Amniotic epithelial cell (primary cell): ENCODE data around the gene AURKB.

Experiments
- DNase-seq: peaks from one replicate; pipeline ENCODE4 v3.0.0-alpha.2; 2010; ENCODE audit warnings: low read depth

The AURKB gene

DNA sequence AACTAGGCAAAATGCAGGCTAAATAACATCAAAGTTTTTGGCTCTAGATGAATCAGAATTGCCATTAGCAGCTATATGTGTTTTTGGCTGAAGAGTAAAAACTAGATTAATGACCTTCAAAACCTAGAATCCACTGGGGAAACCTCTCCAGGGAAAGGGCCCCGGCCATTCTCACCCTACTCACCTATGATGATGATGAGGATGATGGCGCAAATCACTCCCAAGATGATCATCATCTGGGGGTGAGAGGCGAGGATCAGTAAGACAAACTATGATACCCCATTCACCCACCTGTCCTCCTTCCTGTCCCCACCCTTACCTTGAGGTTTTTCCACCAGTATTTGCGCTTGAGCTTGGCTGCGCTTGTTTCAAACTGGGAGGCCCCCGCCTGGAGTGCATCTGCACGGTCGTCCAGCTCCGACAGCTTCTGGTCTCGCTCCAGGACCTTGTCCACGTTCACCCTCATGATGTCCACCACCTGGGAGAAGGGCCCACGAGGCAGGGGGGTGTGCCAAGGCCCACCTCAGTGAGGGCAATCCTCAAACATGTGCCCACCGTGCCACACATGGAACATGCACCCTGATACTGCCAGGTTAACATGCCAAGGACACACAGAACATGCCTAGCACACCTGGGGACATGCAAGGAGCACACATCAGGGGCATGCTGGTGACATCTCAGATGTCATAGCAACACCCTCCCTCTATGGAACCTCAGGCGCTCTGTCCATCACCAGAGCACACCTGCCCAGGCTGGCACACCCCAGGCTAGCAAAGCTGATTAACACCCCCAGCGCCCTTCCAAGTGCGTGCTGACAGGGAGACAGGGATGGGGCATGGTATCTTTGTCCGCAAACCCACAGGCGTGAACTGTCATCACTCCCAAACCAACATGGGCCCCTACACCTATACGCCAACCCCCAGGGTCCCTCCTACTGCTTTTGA is 48.8 kb downstream of the AURKB start:
- no peak for DNase-seq

DNA sequence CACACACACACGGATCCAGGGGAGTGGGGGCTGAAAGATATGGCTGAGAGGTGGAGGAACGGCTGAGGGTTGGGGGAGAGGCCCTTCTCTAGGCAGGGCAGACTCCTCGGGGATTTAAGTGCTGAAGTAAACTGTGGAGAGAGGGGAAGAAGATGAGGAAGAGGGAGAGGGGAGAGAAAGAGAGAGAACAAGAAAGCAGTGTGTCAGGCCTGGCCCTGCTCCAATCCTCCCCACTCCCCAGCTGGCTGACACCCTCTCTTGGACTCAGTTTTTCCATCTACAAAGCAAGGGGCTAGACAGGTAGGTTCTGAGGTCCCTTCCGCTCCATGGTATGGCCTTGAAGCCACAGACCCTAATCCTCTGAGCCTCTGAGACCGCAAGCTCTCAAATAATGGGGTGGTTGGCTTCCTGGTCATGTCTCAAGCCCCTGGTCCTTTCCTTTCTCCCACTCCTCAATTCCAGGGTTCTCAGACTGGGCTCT is 49.6 kb downstream of the AURKB start:
- no peak for DNase-seq

DNA sequence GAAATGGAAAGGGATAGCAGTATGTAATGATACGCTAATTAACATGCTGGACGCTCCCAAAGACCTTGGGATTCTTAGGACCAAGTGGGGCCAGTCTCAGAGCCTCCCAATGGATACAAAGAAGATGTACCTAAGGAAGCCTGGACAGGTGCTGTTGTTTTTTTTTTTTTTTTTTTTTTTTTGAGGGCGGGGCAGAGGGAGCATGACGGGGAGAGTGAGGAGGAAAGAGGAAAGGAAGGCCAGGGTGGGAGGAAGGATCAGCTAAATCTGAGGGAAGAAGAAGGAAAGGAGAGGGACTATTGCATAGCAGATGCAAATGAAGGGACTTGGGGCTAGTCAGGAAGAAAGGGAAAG is 50.2 kb downstream of the AURKB start:
- DNase-seq: no peak

DNA sequence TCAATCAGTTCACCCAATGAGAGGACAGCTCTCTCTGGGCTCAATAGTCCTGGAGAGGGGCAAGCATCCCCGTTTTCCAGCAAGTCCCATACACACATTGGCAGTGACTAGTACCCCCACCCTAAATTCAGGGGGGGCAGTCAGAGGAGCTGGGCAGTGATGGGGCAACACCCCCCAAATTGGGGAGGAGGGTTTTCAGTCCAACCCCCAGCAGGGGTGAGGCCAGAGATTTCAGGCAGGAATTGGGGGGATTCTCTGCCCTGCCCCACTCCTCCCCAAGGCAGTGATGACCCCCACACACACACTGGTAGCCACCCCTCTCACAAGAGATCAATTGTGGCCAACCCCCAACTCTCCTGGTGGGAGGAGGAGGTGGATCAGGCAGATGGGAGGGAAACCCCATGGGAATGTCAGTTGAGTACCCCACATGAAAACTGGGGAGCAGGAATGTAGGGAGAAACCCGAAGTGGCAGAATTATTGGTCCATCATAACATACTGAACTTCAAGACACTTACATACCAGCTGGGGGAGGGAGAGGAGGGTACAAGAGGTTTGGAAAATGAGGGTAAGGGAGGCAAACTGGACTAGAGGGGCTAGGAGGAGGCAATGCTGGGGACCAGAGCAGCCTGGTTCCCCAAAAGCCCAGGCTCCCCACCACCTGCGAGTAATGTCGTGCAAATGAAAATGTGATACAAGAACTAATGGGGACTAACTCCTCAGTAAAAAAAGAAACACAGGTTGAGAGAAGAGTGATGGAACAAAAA is 50.7 kb downstream of the AURKB start:
- DNase-seq: no peak

DNA sequence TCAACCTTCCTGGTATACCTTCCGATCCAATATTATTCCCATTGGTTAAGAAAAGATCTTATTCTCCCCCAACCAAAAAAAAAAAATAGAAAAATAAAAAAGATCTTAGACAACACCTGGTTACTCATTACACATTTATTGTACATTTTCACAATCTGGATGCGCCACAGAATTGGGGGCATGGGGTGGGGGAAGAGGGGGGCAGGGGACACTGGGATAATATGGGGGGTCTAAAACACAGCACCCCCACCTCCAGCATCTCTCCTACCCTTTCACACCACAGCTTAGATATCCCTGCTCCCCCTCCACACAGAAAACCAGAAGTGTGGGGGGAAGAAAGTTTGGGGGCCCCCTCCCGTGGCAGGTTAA is 51.4 kb downstream of the AURKB start:
- DNase-seq: no peak

GRCh38 chr17:8158267-8159031 is 51.9 kb downstream of the AURKB start:
- DNase-seq: peak; percentile 85

DNA sequence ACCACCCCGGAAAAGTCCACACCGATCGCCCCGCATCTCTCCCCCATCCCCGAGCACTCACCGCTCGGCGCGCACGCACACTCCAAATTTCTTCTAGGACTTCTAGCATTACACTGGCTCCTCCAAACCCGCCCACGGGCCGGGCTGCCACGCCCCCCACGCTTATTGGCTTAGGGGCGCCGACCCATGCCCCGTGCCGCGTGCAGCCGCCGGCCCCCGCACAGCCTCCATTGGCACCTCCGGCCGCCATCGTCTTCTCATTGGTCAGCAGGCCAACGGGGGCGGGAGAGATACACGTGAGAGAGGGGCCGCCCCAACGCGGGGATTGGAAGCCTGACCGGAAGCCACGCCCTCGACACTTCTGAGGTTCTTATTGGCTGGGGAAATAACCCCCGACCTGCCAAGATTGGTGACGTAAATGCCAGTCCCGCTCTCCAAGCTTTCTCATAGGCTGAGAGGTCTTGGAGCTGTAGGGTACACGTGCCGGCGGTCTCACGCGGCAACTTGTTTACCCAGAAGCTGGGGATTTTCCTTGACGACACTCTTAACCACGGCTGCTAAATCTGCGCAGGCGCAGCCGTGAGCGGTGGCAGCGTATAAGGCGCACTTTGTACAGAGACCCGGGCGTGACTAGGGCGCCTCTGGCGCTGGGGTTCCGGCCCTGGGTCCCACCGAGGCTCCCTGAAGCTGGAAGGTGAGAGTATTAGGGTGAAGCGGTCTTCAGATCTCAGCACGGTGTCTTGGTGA is 54.0 kb downstream of the AURKB start:
- peak; percentile 100 for DNase-seq

DNA sequence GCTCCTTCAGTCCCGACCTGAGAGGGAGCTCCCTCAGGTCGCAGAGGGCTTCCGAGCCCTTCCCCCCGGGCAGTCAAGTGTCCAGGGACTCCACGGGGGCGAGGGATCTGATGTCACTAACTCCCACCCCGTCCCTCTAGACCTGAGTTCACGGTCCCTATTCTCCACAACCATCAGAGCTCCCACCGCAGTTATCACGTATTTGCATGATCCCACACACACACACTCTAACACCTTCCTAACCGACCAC is 54.5 kb downstream of the AURKB start:
- DNase-seq: no peak

- no peak for DNase-seq
These were observed 55.0 kb downstream of the AURKB start for GRCh38 chr17:8155231-8155995.
